Vagina (tissue), 2 donors: ENCODE measurements around the gene TFAP2A. TPM values are rescaled to one million over a fixed set of nuclear protein-coding genes. Genes with fewer than 3 reads are reported as not detected.

ENCODE experiments used
- DNase-seq, 2 donors: peaks; one replicate each; pipeline ENCODE4 v3.0.0-alpha.2; 2017; ENCODE audit errors: extremely low spot score in 2 of 2
- H3K27ac ChIP-seq: fragments of 200-600 bp; sonication (generic); one replicate; pipeline ENCODE4 v1.5.1; 2019
- H3K27me3 ChIP-seq: fragments of 200-600 bp; sonication (generic); one replicate; pipeline ENCODE4 v1.5.1; 2019
- H3K36me3 ChIP-seq, 2 donors: fragments of 200-600 bp; sonication (generic); one replicate each; pipeline ENCODE4 v1.5.1; 2017 to 2019
- H3K4me1 ChIP-seq: fragments of 200-600 bp; sonication (generic); one replicate; pipeline ENCODE4 v1.5.1; 2019
- H3K4me3 ChIP-seq, 2 donors: fragments of 200-600 bp; sonication (generic); 1 replicate in 1 of 2; 2 replicates in 1 of 2; pipeline ENCODE4 v1.5.1; 2016 to 2019
- H3K9me3 ChIP-seq: fragments of 200-600 bp; sonication (generic); one replicate; pipeline ENCODE4 v1.5.1; 2019
- POLR2A ChIP-seq, 2 donors: fragments of 450-650 bp; IDR thresholded peaks; one replicate each; pipeline ENCODE4 v1.6.1; 2017; ENCODE audit warnings: antibody characterized with exemption in 2 of 2, mild to moderate bottlenecking in 2 of 2, moderate library complexity in 2 of 2
- POLR2AphosphoS5 ChIP-seq, 2 donors: sonication (generic); formaldehyde crosslinking; IDR thresholded peaks; one replicate each; pipeline ENCODE4 v1.9.0; 2017; ENCODE audit warnings: antibody characterized with exemption in 2 of 2, mild to moderate bottlenecking in 2 of 2, low read depth in 1 of 2; ENCODE audit not compliant: insufficient read depth in 1 of 2
- intact Hi-C: fragments of 100-400 bp; cut with DNase I; formaldehyde crosslinking; loops from one replicate; pipeline ENCODE4 v1.15.1; 2023
- total RNA-seq: library from RNA; depleted of rRNA; stranded (reverse); fragments of >200 nt; gene quantifications from one replicate; pipeline ENCODE4 v1.2.3, GENCODE V29; 2016
- TF ChIP-seq, protein P1 (sequence below), 3 experiments: fragments of 450-650 bp in 2 of 3; fragments of 200-600 bp in 1 of 3; sonication (generic) in 1 of 3; IDR thresholded peaks; one replicate each; pipeline ENCODE4 v1.5.1; 2017 to 2019; ENCODE audit warnings: antibody characterized with exemption in 3 of 3, mild to moderate bottlenecking in 2 of 3, moderate library complexity in 2 of 3

Gene TFAP2A
- total RNA-seq, 1 donor from 2014 or later: 19.4 TPM

DNA sequence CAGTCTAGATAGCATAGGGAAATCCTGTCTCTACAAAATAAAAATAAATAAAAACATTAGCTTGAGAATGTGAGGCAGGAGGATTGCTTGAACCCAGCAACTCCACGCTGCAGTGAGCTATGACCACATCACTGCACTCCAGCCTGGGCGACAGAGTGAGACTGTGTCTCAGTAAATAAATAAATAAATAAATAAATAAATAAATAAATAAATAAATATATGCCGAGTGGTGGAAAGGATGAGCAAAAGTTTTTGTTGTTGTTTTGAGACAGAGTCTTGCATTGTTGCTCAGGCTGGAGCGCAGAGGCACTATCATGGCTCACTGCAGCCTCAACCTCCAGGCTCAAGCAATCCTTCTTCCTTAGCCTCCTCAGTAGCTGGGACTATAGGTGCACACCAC lies 53.4 kb downstream of the TFAP2A start:
- TF ChIP-seq POLR2AphosphoS5 (IDR thresholded peaks at IDR 0.05; ENCODE audit: insufficient read depth in 1 of 2, low read depth in 1 of 2) (no peak), POLR2A (IDR thresholded peaks at IDR 0.05) (no peak)
- TF ChIP-seq, protein P1, sequence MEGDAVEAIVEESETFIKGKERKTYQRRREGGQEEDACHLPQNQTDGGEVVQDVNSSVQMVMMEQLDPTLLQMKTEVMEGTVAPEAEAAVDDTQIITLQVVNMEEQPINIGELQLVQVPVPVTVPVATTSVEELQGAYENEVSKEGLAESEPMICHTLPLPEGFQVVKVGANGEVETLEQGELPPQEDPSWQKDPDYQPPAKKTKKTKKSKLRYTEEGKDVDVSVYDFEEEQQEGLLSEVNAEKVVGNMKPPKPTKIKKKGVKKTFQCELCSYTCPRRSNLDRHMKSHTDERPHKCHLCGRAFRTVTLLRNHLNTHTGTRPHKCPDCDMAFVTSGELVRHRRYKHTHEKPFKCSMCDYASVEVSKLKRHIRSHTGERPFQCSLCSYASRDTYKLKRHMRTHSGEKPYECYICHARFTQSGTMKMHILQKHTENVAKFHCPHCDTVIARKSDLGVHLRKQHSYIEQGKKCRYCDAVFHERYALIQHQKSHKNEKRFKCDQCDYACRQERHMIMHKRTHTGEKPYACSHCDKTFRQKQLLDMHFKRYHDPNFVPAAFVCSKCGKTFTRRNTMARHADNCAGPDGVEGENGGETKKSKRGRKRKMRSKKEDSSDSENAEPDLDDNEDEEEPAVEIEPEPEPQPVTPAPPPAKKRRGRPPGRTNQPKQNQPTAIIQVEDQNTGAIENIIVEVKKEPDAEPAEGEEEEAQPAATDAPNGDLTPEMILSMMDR (IDR thresholded peaks at IDR 0.05): no peak
- H3K27me3 ChIP-seq: no peaks in the 10 kb centered on the region

DNA sequence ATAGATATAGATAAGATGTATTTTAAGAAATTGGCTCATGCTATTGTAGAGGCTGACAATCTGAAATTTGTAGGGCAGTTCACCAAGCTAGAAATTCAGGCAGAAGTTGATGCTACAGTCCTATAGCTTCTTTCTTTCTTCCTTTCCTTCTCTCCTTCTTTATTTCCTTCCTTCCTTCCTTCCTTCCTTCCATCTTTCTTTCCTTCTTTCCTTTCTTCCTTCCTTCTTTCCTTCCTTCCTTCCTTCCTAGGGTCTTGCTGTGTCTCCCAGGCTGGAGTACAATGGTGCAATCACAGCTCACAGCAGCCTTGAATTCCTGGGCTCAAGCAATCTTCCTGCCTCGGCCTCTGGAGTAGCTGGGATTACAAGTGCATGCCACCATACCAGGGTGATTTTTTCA lies 55.3 kb downstream of the TFAP2A start:
- H3K4me1 ChIP-seq: no peaks in the 10 kb centered on the region
- TF ChIP-seq POLR2AphosphoS5 (IDR thresholded peaks at IDR 0.05; ENCODE audit: insufficient read depth in 1 of 2, low read depth in 1 of 2) (no peak), POLR2A (IDR thresholded peaks at IDR 0.05) (no peak)
- TF ChIP-seq, protein P1 (IDR thresholded peaks at IDR 0.05): no peak
- intact Hi-C loops: no loop called here
- no peak for DNase-seq
- H3K9me3 ChIP-seq: no peaks in the 10 kb centered on the region
- H3K27me3 ChIP-seq: no peaks in the 10 kb centered on the region
- no peak overlapping the region for H3K27ac ChIP-seq
- no peak overlapping the region for H3K4me3 ChIP-seq
- H3K36me3 ChIP-seq: no peaks in the 10 kb centered on the region

More for the DNA sequence above, 53.4 kb downstream of the TFAP2A start:
- Histone ChIP-seq H3K27ac (no peak overlapping the region), H3K4me3 (no peak overlapping the region), H3K36me3 (no peaks in the 10 kb centered on the region), H3K4me1 (no peaks in the 10 kb centered on the region), H3K9me3 (no peaks in the 10 kb centered on the region)
- no peak for DNase-seq
- intact Hi-C loops: no loop called here

DNA sequence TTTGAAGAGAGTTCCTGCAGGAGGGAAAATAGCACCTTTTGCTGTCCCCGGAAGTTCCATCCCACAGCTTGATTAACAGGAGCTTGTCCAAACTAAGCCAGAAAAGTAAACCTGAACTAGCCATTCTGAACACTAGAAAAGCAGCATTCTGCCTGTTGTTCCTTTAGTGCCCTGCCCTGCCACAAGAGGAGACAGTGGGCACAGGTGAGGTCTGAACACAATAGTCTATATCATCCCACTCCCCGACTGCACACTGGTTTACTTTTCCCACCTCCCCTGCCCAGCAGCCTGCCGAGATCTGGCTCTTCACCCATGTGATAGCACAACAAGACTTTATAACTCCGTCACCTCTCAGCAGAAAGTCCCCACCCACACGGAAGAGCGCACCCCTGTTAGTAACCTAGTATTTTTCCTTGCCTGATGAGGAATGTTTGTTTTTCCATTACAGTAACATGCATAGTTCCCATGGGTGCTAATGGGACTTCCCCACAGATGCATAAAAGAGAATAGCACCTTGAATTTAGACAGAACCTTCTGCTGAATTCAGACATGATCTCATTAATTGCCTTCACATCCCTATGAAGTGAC lies 59.7 kb downstream of the TFAP2A start:
- Histone ChIP-seq H3K4me1 (no peaks in the 10 kb centered on the region), H3K27ac (no peak overlapping the region), H3K36me3 (no peaks in the 10 kb centered on the region), H3K9me3 (no peaks in the 10 kb centered on the region), H3K4me3 (no peak overlapping the region), H3K27me3 (no peaks in the 10 kb centered on the region)
- intact Hi-C loops: no loop called here
- DNase-seq: no peak
- TF ChIP-seq, protein P1 (IDR thresholded peaks at IDR 0.05): no peak
- TF ChIP-seq POLR2AphosphoS5 (IDR thresholded peaks at IDR 0.05; ENCODE audit: insufficient read depth in 1 of 2, low read depth in 1 of 2) (peak in 1 of 2 donors; percentile 29), POLR2A (IDR thresholded peaks at IDR 0.05) (no peak)

DNA sequence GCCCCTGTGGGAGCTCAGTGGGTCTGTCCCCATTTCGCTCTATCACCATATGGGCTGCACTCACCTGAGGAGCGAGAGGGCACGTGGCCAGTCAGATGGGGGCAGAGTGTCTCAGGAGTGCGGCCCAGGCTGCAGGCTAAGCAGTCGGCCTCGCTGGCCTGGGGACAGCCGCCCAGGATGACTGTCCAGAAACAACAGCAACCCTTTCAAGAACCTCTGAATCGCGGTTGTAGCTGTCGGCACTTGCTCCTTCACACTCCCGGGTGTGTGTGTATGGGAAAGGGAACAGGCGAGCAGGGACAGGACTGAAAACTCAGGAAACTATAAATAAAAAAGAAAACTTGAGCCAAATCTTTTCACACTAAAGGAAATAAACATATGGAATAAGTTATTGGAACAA lies 63.1 kb downstream of the TFAP2A start:
- no peak overlapping the region for H3K4me3 ChIP-seq
- H3K27ac ChIP-seq: peak overlapping the region; percentile 5
- no peaks in the 10 kb centered on the region for H3K9me3 ChIP-seq
- TF ChIP-seq POLR2AphosphoS5 (IDR thresholded peaks at IDR 0.05; ENCODE audit: insufficient read depth in 1 of 2, low read depth in 1 of 2) (no peak), POLR2A (IDR thresholded peaks at IDR 0.05) (no peak)
- TF ChIP-seq, protein P1 (IDR thresholded peaks at IDR 0.05): no peak
- no peaks in the 10 kb centered on the region for H3K36me3 ChIP-seq
- no peaks in the 10 kb centered on the region for H3K4me1 ChIP-seq
- no peak for DNase-seq
- intact Hi-C loops: no loop called here
- no peaks in the 10 kb centered on the region for H3K27me3 ChIP-seq

DNA sequence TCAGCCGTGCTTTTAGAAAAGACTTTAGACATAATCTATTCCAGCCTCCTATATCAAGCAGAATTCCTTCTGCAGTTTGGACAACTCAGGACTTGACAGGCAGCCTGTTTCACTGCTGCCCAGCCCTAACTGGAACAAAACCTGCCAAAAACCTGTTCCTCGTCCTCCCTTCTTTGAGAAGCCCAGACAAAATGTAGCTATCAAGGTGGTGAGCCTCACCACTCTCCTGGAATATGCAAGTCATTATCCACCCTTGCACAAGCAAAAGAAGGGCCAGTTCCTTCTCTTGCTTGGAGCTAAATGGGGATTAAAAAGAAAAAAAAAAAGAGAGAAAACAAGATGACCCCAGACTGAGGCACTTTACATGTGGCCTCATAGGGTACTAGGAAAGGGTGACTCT lies 64.2 kb downstream of the TFAP2A start:
- no peak for TF ChIP-seq POLR2A (IDR thresholded peaks at IDR 0.05)
- TF ChIP-seq, protein P1 (IDR thresholded peaks at IDR 0.05): no peak
- TF ChIP-seq POLR2AphosphoS5 (IDR thresholded peaks at IDR 0.05; ENCODE audit: insufficient read depth in 1 of 2, low read depth in 1 of 2): no peak
- H3K36me3 ChIP-seq: no peaks in the 10 kb centered on the region
- no peak overlapping the region for H3K4me3 ChIP-seq
- no peaks in the 10 kb centered on the region for H3K27me3 ChIP-seq
- H3K9me3 ChIP-seq: no peaks in the 10 kb centered on the region
- no peaks in the 10 kb centered on the region for H3K4me1 ChIP-seq
- intact Hi-C loops: no loop called here
- H3K27ac ChIP-seq: peak overlapping the region; percentile 5
- no peak for DNase-seq
